Activated T-helper 17 cell treated with anti-CD3 and anti-CD28 coated beads, Interleukin-2, amount 50 U/mL, for 72 hours (primary cell): ENCODE results near the gene ZYG11A. TPM values are rescaled to one million over a fixed set of nuclear protein-coding genes. Genes with fewer than 3 reads are reported as not detected.

Experiments used
- ATAC-seq: fragments of 150-1000 bp; cut with Tn5 transposase; replicated peaks from 2 replicates; pipeline ENCODE4 v1.10.0; 2021; ENCODE audit warnings: mild to moderate bottlenecking, moderate library complexity
- H3K27ac Mint-ChIP-seq: one replicate; pipeline ENCODE4 v1.8.0; 2022; ENCODE audit warnings: mixed read lengths
- H3K27me3 Mint-ChIP-seq: one replicate; pipeline ENCODE4 v1.8.0; 2022; ENCODE audit warnings: mixed read lengths
- H3K36me3 Mint-ChIP-seq: one replicate; pipeline ENCODE4 v1.8.0; 2022; ENCODE audit warnings: low read depth, mild to moderate bottlenecking, mixed read lengths
- H3K4me1 Mint-ChIP-seq: one replicate; pipeline ENCODE4 v1.8.0; 2022; ENCODE audit warnings: mixed read lengths
- H3K4me3 Mint-ChIP-seq: one replicate; pipeline ENCODE4 v1.8.0; 2022; ENCODE audit warnings: mild to moderate bottlenecking, mixed read lengths
- H3K9me3 Mint-ChIP-seq: one replicate; pipeline ENCODE4 v1.8.0; 2022; ENCODE audit warnings: mixed read lengths
- total RNA-seq, 2 donors: library from RNA; stranded (reverse); gene quantifications; one replicate each; pipeline ENCODE4 v1.2.3, GENCODE V29; 2022

Gene ZYG11A
- total RNA-seq, 2 donors from 2014 or later: 0.13 to 0.26 TPM

DNA sequence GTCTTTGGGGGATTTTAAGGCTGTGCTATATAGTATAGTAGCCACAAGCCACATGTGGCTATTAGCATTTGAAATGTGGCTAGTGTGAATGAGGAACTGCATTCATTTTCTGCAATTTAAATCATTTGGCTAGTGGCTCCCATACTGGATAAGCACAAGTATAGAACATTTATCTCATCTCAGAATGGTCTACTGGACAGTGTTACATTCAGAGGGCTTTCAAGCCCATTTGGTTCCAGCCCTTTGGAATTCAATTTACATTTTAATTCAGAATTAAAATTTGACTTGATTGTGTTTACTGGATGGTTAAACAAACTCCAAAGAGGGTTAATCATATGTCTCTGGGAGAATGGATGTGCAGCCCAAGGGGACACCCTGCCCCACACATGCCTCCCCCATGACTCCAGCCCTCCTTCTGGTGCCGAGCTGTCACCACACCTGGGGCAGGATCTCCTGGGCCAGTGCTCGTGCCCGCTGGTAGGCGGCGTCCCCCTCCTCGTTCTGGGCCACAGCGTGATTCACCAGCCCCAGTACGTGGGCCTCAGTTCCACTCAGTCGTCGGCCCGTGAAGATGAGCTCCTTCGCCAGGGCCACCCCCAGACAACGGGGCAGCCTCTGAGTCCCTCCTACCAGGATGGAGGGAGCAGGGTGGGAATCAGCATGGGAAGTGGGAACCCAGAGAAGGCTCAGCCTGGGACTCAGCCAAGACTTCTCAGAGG, 61.8 kb downstream of the ZYG11A start:
- no peak for ATAC-seq
- Mint-ChIP-seq H3K27ac (no peak overlapping the region), H3K27me3 (no peaks in the 10 kb centered on the region), H3K4me3 (no peak overlapping the region), H3K4me1 (no peaks in the 10 kb centered on the region), H3K36me3 (peaks cover 18% of the 10 kb centered on the region), H3K9me3 (no peaks in the 10 kb centered on the region)

DNA sequence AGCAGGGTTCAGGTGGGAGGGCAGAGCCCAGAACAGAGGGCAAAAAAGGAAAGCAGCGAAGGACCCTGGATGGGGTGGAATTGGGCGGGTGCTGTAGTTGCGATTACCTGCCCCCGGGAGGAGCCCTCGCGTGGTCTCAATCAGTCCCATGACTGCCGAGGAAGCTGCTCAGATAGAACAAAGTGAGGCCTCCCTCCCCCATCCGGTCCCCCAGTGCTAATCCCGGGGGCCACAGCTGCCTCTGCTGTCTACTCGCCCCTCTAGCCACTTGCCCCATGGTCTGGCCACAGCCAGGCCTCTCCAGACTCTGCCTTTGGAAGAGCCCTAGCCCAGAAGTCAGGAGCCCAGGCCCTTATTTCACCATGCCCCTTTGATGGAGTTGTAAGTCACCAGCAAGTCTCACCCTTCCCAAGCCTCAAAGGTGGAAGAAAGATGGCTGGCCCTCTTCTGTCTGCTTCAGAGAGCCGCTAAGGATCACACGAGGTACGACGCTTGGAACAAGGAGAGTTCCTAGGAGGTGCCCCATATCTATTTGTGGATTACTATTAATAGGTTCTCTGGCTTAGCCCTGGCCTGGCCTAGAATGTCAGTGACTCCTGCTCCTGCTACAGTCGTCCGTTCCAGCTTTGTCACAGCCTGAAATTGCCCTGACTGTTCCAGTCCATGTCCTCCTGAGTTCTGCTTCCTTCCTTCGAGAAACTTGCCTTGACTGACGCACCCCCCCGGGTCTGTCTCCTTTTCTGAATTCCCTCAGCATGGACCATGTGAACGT, 62.6 kb downstream of the ZYG11A start:
- no peak overlapping the region for H3K4me3 Mint-ChIP-seq
- no peak for ATAC-seq
- no peak overlapping the region for H3K27ac Mint-ChIP-seq
- no peaks in the 10 kb centered on the region for H3K9me3 Mint-ChIP-seq
- H3K27me3 Mint-ChIP-seq: no peaks in the 10 kb centered on the region
- H3K36me3 Mint-ChIP-seq: peaks cover 26% of the 10 kb centered on the region
- H3K4me1 Mint-ChIP-seq: no peaks in the 10 kb centered on the region

- Mint-ChIP-seq H3K4me3 (no peak overlapping the region), H3K27ac (no peak overlapping the region), H3K9me3 (no peaks in the 10 kb centered on the region), H3K36me3 (peaks cover 26% of the 10 kb centered on the region), H3K27me3 (no peaks in the 10 kb centered on the region), H3K4me1 (no peaks in the 10 kb centered on the region)
- no peak for ATAC-seq
These were observed 63.6 kb downstream of the ZYG11A start for GRCh38 chr1:52906135-52906603.

- H3K27me3 Mint-ChIP-seq: no peaks in the 10 kb centered on the region
- peaks cover 26% of the 10 kb centered on the region for H3K36me3 Mint-ChIP-seq
- ATAC-seq: no peak
- H3K4me3 Mint-ChIP-seq: no peak overlapping the region
- H3K4me1 Mint-ChIP-seq: no peaks in the 10 kb centered on the region
- no peak overlapping the region for H3K27ac Mint-ChIP-seq
- H3K9me3 Mint-ChIP-seq: no peaks in the 10 kb centered on the region
These were observed 64.7 kb downstream of the ZYG11A start for GRCh38 chr1:52907068-52907811.

GRCh38 chr1:52907812-52908153, 65.2 kb downstream of the ZYG11A start:
- Mint-ChIP-seq H3K4me1 (no peaks in the 10 kb centered on the region), H3K27ac (no peak overlapping the region), H3K4me3 (no peak overlapping the region), H3K36me3 (peaks cover 26% of the 10 kb centered on the region), H3K9me3 (no peaks in the 10 kb centered on the region), H3K27me3 (no peaks in the 10 kb centered on the region)
- ATAC-seq: no peak

DNA sequence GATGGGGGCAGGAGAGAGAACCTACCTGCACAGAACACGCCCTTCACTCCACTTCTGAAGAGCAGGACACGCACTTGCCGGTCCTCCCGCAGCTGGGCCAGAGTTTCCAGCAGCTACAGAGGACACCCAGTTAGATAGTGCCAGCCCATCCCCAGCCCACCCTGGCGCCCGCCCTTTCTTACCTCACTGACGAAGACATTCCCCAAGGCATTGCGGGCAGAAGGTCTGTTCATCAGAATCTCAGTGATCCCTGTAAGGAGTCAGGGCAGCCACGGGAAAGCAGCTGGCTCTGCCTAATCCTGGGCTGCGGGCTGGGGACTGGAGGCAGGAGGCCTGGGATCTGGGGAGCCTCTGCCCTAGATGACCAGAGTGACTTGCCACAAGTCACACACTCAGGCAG, 69.0 kb downstream of the ZYG11A start:
- no peaks in the 10 kb centered on the region for H3K4me1 Mint-ChIP-seq
- H3K4me3 Mint-ChIP-seq: no peak overlapping the region
- H3K27me3 Mint-ChIP-seq: no peaks in the 10 kb centered on the region
- peaks cover 26% of the 10 kb centered on the region for H3K36me3 Mint-ChIP-seq
- ATAC-seq: no peak
- no peaks in the 10 kb centered on the region for H3K9me3 Mint-ChIP-seq
- no peak overlapping the region for H3K27ac Mint-ChIP-seq

GRCh38 chr1:52913014-52913413, 70.5 kb downstream of the ZYG11A start:
- no peak overlapping the region for H3K27ac Mint-ChIP-seq
- peaks cover 21% of the 10 kb centered on the region for H3K36me3 Mint-ChIP-seq
- H3K27me3 Mint-ChIP-seq: no peaks in the 10 kb centered on the region
- no peaks in the 10 kb centered on the region for H3K9me3 Mint-ChIP-seq
- H3K4me1 Mint-ChIP-seq: no peaks in the 10 kb centered on the region
- no peak for ATAC-seq
- no peak overlapping the region for H3K4me3 Mint-ChIP-seq

DNA sequence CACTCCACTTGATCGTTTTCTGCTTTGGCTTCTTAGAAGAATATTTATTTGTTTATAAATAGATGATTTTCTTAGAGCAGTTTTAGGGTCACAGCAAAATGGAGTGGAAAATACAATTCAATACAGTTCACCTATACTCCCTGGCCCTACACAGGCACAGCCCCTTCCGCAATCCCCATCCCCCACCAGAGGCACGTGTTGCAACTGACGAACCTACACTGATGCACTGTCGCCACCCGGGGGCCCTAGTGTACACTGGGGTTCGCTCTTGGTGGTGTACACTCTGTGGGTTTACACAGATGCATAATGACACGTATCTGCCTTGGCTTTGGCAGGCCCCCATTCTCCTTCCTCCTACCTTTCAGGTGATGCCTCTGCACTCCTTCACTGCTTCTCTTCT, 71.0 kb downstream of the ZYG11A start:
- Mint-ChIP-seq H3K9me3 (no peaks in the 10 kb centered on the region), H3K27ac (no peak overlapping the region), H3K27me3 (no peaks in the 10 kb centered on the region), H3K36me3 (peaks cover 16% of the 10 kb centered on the region), H3K4me1 (no peaks in the 10 kb centered on the region), H3K4me3 (no peak overlapping the region)
- ATAC-seq: no peak

DNA sequence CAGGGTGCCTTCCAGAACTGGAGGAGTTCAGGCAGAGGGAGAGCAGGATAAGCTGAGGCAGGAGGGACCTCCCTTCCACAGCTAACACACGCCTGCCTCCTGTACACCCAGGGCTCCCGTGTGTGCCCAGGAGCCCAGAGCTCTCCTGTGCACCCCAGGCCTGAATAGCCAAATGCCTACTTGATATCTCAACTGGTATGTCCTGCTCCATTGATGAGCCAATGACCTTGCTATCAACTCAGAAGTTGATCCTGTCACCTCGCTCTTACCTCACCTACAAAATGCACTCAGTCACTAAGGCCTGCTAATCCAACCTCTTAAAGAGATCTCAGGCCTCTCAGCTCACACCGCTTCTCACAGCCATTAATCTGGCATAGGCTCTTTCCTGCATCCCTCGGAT, 71.9 kb downstream of the ZYG11A start:
- no peak overlapping the region for H3K4me3 Mint-ChIP-seq
- no peaks in the 10 kb centered on the region for H3K9me3 Mint-ChIP-seq
- no peak for ATAC-seq
- no peak overlapping the region for H3K27ac Mint-ChIP-seq
- peaks cover 7% of the 10 kb centered on the region for H3K36me3 Mint-ChIP-seq
- H3K27me3 Mint-ChIP-seq: no peaks in the 10 kb centered on the region
- H3K4me1 Mint-ChIP-seq: peaks cover 6% of the 10 kb centered on the region

GRCh38 chr1:52915211-52915854, 72.8 kb downstream of the ZYG11A start:
- ATAC-seq: no peak
- Mint-ChIP-seq H3K27ac (no peak overlapping the region), H3K9me3 (no peaks in the 10 kb centered on the region), H3K4me3 (no peak overlapping the region), H3K36me3 (no peaks in the 10 kb centered on the region), H3K27me3 (no peaks in the 10 kb centered on the region), H3K4me1 (peaks cover 15% of the 10 kb centered on the region)

- Mint-ChIP-seq H3K27me3 (no peaks in the 10 kb centered on the region), H3K9me3 (no peaks in the 10 kb centered on the region), H3K4me1 (peaks cover 16% of the 10 kb centered on the region), H3K4me3 (no peak overlapping the region), H3K36me3 (no peaks in the 10 kb centered on the region), H3K27ac (no peak overlapping the region)
- no peak for ATAC-seq
These were observed 73.3 kb downstream of the ZYG11A start for GRCh38 chr1:52915855-52916220.

- Mint-ChIP-seq H3K9me3 (no peaks in the 10 kb centered on the region), H3K27ac (no peak overlapping the region), H3K4me3 (no peak overlapping the region), H3K36me3 (no peaks in the 10 kb centered on the region), H3K4me1 (peaks cover 16% of the 10 kb centered on the region), H3K27me3 (no peaks in the 10 kb centered on the region)
- no peak for ATAC-seq
These were observed 73.8 kb downstream of the ZYG11A start for GRCh38 chr1:52916241-52916975.

DNA sequence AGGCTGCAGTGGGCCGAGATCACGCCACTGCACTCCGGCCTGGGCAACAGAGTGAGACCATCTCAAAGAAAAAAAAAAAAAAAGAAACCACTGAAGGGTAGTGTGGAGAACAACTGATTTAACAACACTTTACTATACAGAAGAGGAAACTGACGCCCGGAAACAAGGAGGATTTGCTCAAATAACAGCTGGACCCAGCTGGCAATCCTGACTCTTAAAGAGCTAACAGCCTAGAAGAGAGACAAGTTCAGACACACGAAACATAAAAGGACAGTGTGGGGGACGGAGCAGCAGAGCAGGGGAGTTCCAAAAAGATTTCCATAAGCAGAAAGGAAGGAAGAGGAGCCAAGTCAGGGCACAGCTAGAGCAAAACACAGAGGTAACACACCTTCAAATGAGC, 74.6 kb downstream of the ZYG11A start:
- H3K4me3 Mint-ChIP-seq: no peak overlapping the region
- peaks cover 16% of the 10 kb centered on the region for H3K4me1 Mint-ChIP-seq
- H3K36me3 Mint-ChIP-seq: no peaks in the 10 kb centered on the region
- H3K9me3 Mint-ChIP-seq: no peaks in the 10 kb centered on the region
- no peak for ATAC-seq
- no peak overlapping the region for H3K27ac Mint-ChIP-seq
- no peaks in the 10 kb centered on the region for H3K27me3 Mint-ChIP-seq

DNA sequence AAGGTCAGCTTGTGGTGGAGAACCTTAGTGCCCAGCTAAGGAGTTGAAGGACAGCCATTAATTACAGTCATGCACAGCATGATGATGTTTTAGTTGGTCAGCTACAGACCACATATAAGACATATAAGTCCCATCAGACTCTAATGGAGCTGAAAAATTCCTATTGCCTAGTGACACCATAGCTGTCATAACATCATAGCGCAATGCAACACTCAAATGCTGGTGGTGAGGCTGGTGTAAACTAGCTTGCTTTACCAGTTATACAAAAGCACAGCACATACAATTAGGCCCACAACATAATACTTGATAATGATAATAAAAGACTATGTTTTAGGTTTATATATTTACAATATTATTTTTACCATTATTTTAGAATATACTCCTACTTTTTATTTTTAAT, 75.0 kb downstream of the ZYG11A start:
- H3K27me3 Mint-ChIP-seq: no peaks in the 10 kb centered on the region
- H3K27ac Mint-ChIP-seq: no peak overlapping the region
- no peak overlapping the region for H3K4me3 Mint-ChIP-seq
- peaks cover 16% of the 10 kb centered on the region for H3K4me1 Mint-ChIP-seq
- H3K9me3 Mint-ChIP-seq: no peaks in the 10 kb centered on the region
- no peak for ATAC-seq
- no peaks in the 10 kb centered on the region for H3K36me3 Mint-ChIP-seq
